ENCODE measurements around the gene DSCAM.

Gene DSCAM

GRCh38 chr21:40052276-40052675, 794.7 kb downstream of the DSCAM start:
- TF ChIP-seq, protein P1, sequence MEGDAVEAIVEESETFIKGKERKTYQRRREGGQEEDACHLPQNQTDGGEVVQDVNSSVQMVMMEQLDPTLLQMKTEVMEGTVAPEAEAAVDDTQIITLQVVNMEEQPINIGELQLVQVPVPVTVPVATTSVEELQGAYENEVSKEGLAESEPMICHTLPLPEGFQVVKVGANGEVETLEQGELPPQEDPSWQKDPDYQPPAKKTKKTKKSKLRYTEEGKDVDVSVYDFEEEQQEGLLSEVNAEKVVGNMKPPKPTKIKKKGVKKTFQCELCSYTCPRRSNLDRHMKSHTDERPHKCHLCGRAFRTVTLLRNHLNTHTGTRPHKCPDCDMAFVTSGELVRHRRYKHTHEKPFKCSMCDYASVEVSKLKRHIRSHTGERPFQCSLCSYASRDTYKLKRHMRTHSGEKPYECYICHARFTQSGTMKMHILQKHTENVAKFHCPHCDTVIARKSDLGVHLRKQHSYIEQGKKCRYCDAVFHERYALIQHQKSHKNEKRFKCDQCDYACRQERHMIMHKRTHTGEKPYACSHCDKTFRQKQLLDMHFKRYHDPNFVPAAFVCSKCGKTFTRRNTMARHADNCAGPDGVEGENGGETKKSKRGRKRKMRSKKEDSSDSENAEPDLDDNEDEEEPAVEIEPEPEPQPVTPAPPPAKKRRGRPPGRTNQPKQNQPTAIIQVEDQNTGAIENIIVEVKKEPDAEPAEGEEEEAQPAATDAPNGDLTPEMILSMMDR (conservative IDR thresholded peaks at IDR 0.05): no peak
- peak overlapping the region; percentile 96 for H3K27ac ChIP-seq

GRCh38 chr21:40051801-40052200, 795.2 kb downstream of the DSCAM start:
- peak overlapping the region; percentile 96 for H3K27ac ChIP-seq
- TF ChIP-seq, protein P1 (conservative IDR thresholded peaks at IDR 0.05): no peak

- peak overlapping the region; percentile 95 for H3K27ac ChIP-seq
- TF ChIP-seq, protein P1 (conservative IDR thresholded peaks at IDR 0.05): no peak
Observed at GRCh38 chr21:40049931-40050290, 797.0 kb downstream of the DSCAM start.

DNA sequence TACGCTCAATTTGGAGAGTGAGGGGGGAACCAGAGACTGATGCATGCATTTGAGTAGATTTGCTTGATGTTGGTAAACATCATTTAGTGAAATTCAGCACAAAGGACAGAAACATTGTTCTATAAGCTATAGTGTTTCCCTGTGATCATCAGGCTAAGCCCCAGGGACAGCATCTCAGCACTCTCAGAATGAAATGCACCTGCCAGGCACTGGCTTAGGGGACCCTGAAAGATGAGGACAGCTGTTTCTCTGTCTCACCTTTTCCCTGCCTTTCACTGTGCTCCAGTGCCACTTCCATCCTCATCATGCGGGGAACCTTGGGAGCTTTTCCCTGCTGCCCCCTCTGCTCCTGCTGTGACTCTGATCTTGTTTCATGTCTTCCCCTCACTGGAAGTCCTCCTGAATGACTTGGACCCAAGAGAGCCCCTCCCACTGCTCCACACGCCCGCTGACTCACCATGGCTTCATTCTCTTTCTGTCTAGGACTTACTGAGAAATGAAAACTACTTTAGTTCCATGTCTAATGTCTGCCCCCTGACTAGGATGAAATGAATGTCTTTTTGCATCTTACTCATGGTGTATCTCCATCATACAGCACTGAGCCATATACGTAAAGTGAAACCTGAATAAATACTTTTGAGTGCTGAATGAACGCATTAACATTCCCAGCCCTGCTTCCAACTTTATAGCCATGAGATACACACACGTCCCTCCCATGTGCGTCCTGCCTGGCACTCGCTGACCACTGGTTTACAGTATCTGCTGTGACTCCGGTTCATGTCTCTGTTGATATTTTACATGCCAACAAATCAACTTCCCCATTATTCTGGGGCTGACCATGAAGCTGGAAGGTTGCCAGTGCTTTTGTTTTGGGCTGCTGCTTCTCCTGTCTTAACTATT, 797.7 kb downstream of the DSCAM start:
- TF ChIP-seq, protein P1 (conservative IDR thresholded peaks at IDR 0.05): no peak
- H3K27ac ChIP-seq: peak overlapping the region; percentile 95

- peak overlapping the region; percentile 95 for H3K27ac ChIP-seq
- TF ChIP-seq, protein P1 (conservative IDR thresholded peaks at IDR 0.05): no peak
Observed at GRCh38 chr21:40047993-40048730, 798.8 kb downstream of the DSCAM start.

DNA sequence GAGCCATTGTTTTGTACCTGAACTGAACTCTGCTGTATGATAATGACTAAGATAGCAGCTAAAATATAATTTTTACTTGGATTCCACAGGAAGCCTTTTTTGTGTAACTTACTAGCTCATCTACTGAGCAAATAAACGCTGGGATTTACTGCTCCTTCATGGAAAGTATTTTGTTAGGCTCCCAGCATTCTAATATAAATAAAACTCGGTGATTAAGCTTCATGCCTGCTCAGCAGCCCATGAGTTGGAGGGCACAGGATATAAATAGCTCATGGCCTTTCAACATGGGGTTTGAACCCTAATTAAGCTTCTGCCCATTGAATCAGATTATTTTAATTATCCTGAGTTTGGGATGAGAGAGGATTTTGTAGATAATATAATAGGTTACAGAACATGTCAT, 799.7 kb downstream of the DSCAM start:
- H3K27ac ChIP-seq: peak overlapping the region; percentile 95
- TF ChIP-seq, protein P1 (conservative IDR thresholded peaks at IDR 0.05): no peak

DNA sequence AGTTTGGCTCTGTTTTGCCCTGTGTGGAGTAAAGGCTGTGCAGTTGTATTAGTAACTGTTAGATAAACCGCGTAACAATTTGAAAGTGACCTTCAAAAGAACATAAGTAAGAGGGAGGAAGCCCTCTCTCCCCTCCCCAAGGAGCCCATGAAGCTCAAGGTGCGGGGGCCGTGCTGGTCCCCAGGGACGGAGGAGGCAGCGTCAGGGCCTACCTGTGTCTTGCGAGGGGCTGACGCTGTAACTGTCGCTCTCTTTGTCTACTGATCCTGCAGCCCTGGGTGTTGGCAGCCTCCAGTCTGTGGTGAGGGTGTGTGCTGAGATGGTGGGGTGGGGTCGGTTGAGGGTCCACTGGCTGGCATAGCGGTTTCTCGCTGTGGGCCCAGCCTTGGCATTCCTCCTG, 803.1 kb downstream of the DSCAM start:
- TF ChIP-seq, protein P1 (conservative IDR thresholded peaks at IDR 0.05): no peak; the same call in 1 of the 2 replicates

More for the DNA sequence above, 803.1 kb downstream of the DSCAM start:
- H3K27ac ChIP-seq: peak overlapping the region; percentile 19; the same call in 1 of the 2 replicates

Measured in VCaP (cell line).